Activated CD4-positive, CD25-positive, alpha-beta regulatory T cell treated with anti-CD3 and anti-CD28 coated beads, Interleukin-2, amount 50 U/mL, for 16 hours (primary cell): Measurements from ENCODE around the gene AUNIP.
A peak's percentile ranks its signal among the peaks of the same experiment; 100 is the strongest.

ENCODE experiments used
- DNase-seq: peaks from one replicate; pipeline ENCODE4 v3.0.0-alpha.2; 2020; ENCODE audit warnings: low read depth, low spot score

AUNIP gene

GRCh38 chr1:25858906-25859789, at the start of gene AUNIP:
Gene AUNIP, minus strand, starts transcription at chr1:25859457. Its CDS starts 100 bp downstream, at chr1:25859357.
- peak; percentile 81 for DNase-seq

GRCh38 chr1:25909040-25909439, 49.8 kb upstream of the AUNIP start:
- DNase-seq = no peak

- DNase-seq = no peak
Observed at GRCh38 chr1:25908161-25908560, 48.9 kb upstream of the AUNIP start.

- no peak for DNase-seq
Observed at GRCh38 chr1:25907601-25908000, 48.3 kb upstream of the AUNIP start.

GRCh38 chr1:25906644-25907300, 47.5 kb upstream of the AUNIP start:
- DNase-seq = no peak

GRCh38 chr1:25905680-25906643, 46.7 kb upstream of the AUNIP start, which contains the start of gene STMN1:
Gene STMN1, minus strand, starts transcription at chr1:25906419. Its CDS starts 1,743 bp downstream, at chr1:25904676.
- peak; percentile 78 for DNase-seq

GRCh38 chr1:25904943-25905679, 45.9 kb upstream of the AUNIP start:
- DNase-seq = peak; percentile 86

GRCh38 chr1:25903986-25904385, 44.7 kb upstream of the AUNIP start:
- DNase-seq = no peak

GRCh38 chr1:25902462-25902861, 43.2 kb upstream of the AUNIP start:
- DNase-seq = no peak

- no peak for DNase-seq
Observed at GRCh38 chr1:25900219-25900618, 41.0 kb upstream of the AUNIP start.

GRCh38 chr1:25899792-25900191, 40.5 kb upstream of the AUNIP start:
- no peak for DNase-seq

GRCh38 chr1:25898223-25899015, 39.2 kb upstream of the AUNIP start:
- DNase-seq = no peak

- DNase-seq = no peak
Observed at GRCh38 chr1:25897754-25898153, 38.5 kb upstream of the AUNIP start.

- DNase-seq = no peak
Observed at GRCh38 chr1:25896266-25896665, 37.0 kb upstream of the AUNIP start.

- DNase-seq = peak; percentile 82
Observed at GRCh38 chr1:25895365-25895990, 36.2 kb upstream of the AUNIP start.

- DNase-seq = no peak
Observed at GRCh38 chr1:25893116-25893515, 33.9 kb upstream of the AUNIP start.

- no peak for DNase-seq
Observed at GRCh38 chr1:25891606-25892005, 32.3 kb upstream of the AUNIP start.

GRCh38 chr1:25890239-25891034, 31.2 kb upstream of the AUNIP start:
- DNase-seq = no peak

- DNase-seq = no peak
Observed at GRCh38 chr1:25889470-25889869, 30.2 kb upstream of the AUNIP start.
